Endodermal cell (in vitro differentiated cells): ENCODE measurements around the gene MADCAM1. TPM values are rescaled to one million over a fixed set of nuclear protein-coding genes. Genes with fewer than 3 reads are reported as not detected.

Source experiments
- DNase-seq: peaks from one replicate; pipeline ENCODE4 v3.0.0-alpha.2; 2017
- H3K27ac ChIP-seq: 2 replicates; pipeline ENCODE4 v1.5.1; 2013; ENCODE audit warnings: mild to moderate bottlenecking, low read depth, low read length, moderate library complexity
- H3K27me3 ChIP-seq: 2 replicates; pipeline ENCODE4 v1.6.1; 2013; ENCODE audit warnings: mild to moderate bottlenecking, low read length, moderate library complexity; ENCODE audit not compliant: insufficient read depth, control insufficient read depth, poor library complexity, severe bottlenecking
- H3K36me3 ChIP-seq: 2 replicates; pipeline ENCODE4 v1.7.0; 2013; ENCODE audit warnings: mild to moderate bottlenecking, low read length, moderate library complexity; ENCODE audit not compliant: control insufficient read depth, insufficient read depth
- H3K4me1 ChIP-seq: one replicate; pipeline ENCODE4 v1.7.0; 2013; ENCODE audit warnings: low read length; ENCODE audit not compliant: control insufficient read depth, insufficient read depth
- H3K4me3 ChIP-seq: 2 replicates; pipeline ENCODE4 v1.5.1; 2013; ENCODE audit warnings: mild to moderate bottlenecking, low read length, moderate library complexity
- H3K9ac ChIP-seq: 2 replicates; pipeline ENCODE4 v1.6.1; 2013; ENCODE audit warnings: mild to moderate bottlenecking, low read length, moderate library complexity; ENCODE audit not compliant: poor library complexity, severe bottlenecking; ENCODE audit errors: extremely low read depth
- H3K9me3 ChIP-seq: 2 replicates; pipeline ENCODE4 v1.6.1; 2013; ENCODE audit warnings: mild to moderate bottlenecking, low read length, moderate library complexity; ENCODE audit not compliant: control insufficient read depth
- H3K27ac Mint-ChIP-seq: 2 replicates; pipeline ENCODE4 v1.8.0; 2020; ENCODE audit warnings: mixed read lengths
- H3K27me3 Mint-ChIP-seq: 2 replicates; pipeline ENCODE4 v1.8.0; 2021; ENCODE audit warnings: mild to moderate bottlenecking, mixed read lengths; ENCODE audit not compliant: insufficient read depth
- H3K36me3 Mint-ChIP-seq: 2 replicates; pipeline ENCODE4 v1.8.0; 2020; ENCODE audit warnings: low read depth, mixed read lengths
- H3K4me1 Mint-ChIP-seq: 2 replicates; pipeline ENCODE4 v1.8.0; 2020; ENCODE audit warnings: mixed read lengths
- H3K4me3 Mint-ChIP-seq: 2 replicates; pipeline ENCODE4 v1.8.0; 2020; ENCODE audit warnings: mild to moderate bottlenecking, moderate library complexity, mixed read lengths
- H3K9me3 Mint-ChIP-seq: 2 replicates; pipeline ENCODE4 v1.8.0; 2020; ENCODE audit warnings: mild to moderate bottlenecking, mixed read lengths
- CTCF ChIP-seq: fragments of 200-600 bp; sonication (generic); conservative IDR thresholded peaks from 2 replicates; pipeline ENCODE4 v1.5.0; 2021; ENCODE audit warnings: antibody characterized with exemption, mild to moderate bottlenecking
- WGBS, 2 experiments: methylation state at CpG; one replicate each; pipeline versions ENCODE4 v1.1.5 to v1.1.7; 2013; ENCODE audit warnings: missing lambda C conversion rate in 2 of 2, mixed read lengths in 1 of 2; ENCODE audit not compliant: insufficient coverage in 1 of 2, insufficient read length in 1 of 2; 5-methylcytosine and 5-hydroxymethylcytosine counted together
- total RNA-seq, 2 donors: library from RNA; stranded (reverse); fragmentation: NEBNext Ultra II Directional in 1 of 2; extraction: Animal tissue kit (Norgen Biotek cat#: 25700) in 1 of 2; gene quantifications; 2 replicates in 1 of 2; 3 replicates in 1 of 2; pipeline ENCODE4 v1.2.1, GENCODE V29; 2021

Gene MADCAM1
- total RNA-seq, 2 donors from 2014 or later = 0.46 to 1.5 TPM

DNA sequence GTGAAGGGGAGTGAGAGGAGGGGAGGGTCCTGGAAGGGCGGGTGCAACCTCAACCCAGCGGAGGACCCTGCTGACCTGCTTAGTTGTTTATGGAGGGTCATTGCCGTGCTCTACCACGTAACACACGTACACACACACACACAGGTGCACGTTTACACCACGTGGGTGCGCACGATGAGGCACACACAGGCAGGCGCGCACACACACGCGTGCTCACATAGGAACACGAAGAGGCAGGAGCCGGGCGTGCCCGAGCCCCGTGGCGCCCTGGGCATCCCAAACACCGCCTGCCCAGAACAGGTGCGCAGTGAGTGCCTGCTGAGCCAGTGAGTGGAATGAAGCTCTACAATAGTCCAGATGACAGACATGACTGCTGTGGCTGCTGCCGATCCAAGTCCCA, 11.2 kb upstream of the MADCAM1 start:
- Histone ChIP-seq H3K4me1 (no peaks in the 10 kb centered on the region), H3K36me3 (no peaks in the 10 kb centered on the region), H3K9ac (no peak overlapping the region), H3K27me3 (no peaks in the 10 kb centered on the region), H3K27ac (peak overlapping the region; percentile 85), H3K9me3 (peaks cover 15% of the 10 kb centered on the region), H3K4me3 (no peak overlapping the region)
- TF ChIP-seq CTCF = no peak
- 91 to 93% methylated on average over 18 to 22 of the region's 22 CpGs for WGBS, 2 experiments
- Mint-ChIP-seq H3K9me3 (peaks cover 14% of the 10 kb centered on the region), H3K36me3 (no peaks in the 10 kb centered on the region), H3K4me1 (peaks cover 7% of the 10 kb centered on the region), H3K27me3 (peaks cover 21% of the 10 kb centered on the region), H3K27ac (no peak overlapping the region), H3K4me3 (no peak overlapping the region)
- no peak for DNase-seq

GRCh38 chr19:485583-486236, 10.6 kb upstream of the MADCAM1 start:
- no peaks in the 10 kb centered on the region for H3K4me1 ChIP-seq
- H3K9ac ChIP-seq = no peak overlapping the region
- no peaks in the 10 kb centered on the region for H3K36me3 ChIP-seq
- Mint-ChIP-seq H3K27me3 (peaks cover 19% of the 10 kb centered on the region), H3K4me3 (no peak overlapping the region), H3K27ac (no peak overlapping the region), H3K4me1 (peaks cover 7% of the 10 kb centered on the region), H3K36me3 (no peaks in the 10 kb centered on the region), H3K9me3 (peaks cover 8% of the 10 kb centered on the region)
- peak; percentile 74 for DNase-seq
- 23 to 35% methylated on average over 12 to 23 of the region's 23 CpGs for WGBS, 2 experiments
- peak overlapping the region; percentile 93 for H3K27ac ChIP-seq
- H3K9me3 ChIP-seq = peaks cover 10% of the 10 kb centered on the region
- no peak overlapping the region for H3K4me3 ChIP-seq
- H3K27me3 ChIP-seq = no peaks in the 10 kb centered on the region
- no peak for TF ChIP-seq CTCF

DNA sequence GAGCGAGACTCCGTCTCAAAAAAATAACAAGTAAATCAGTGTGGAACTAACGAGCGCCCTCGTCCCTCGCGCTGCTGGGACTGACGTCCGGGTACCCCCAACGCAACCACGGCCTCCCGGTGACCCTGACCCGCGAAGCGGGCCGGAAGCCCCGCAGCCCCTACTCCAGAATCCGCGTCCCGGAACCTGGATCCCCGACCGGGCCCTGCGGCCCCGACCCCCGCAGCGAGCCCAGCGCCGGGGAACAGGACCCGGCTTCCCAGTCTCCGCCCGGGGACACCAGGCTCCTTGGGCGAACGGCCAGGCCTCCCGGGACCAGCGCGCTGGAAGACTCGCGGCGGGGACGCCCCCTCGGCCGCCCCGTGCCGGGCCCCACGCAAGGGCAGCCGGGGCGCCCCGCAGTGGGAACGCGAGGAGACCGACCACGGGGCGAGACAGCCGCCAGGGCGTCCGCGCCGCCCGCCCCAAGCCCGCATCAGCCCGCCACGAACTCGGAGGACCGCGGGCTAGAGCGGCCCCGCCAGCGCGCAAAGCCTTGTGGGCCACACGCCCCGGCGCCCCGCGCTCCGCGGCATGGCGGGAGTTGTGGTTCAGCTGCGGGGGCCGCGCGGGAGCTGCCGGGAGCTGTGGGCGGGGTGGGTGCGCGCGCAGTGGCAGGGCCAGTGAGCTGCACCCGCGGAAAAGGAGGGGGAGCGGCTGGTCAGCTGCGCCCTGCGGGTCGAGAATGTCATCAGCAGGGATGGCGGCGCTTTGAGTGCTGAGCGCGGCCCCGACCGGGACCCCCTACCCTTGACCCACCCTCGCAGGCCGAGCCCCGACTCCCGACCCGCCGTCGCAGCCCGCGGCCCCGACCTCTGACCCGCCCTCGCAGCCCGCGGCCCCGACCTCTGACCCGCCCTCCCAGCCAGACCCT, 7.5 kb upstream of the MADCAM1 start:
- Mint-ChIP-seq H3K27ac (peak overlapping the region; percentile 85), H3K27me3 (peaks cover 16% of the 10 kb centered on the region), H3K36me3 (no peaks in the 10 kb centered on the region), H3K4me1 (peaks cover 7% of the 10 kb centered on the region), H3K9me3 (peaks cover 3% of the 10 kb centered on the region), H3K4me3 (peak overlapping the region; percentile 72)
- Histone ChIP-seq H3K9me3 (no peaks in the 10 kb centered on the region), H3K27me3 (no peaks in the 10 kb centered on the region), H3K4me1 (no peaks in the 10 kb centered on the region), H3K4me3 (peak overlapping the region; percentile 83), H3K27ac (peak overlapping the region; percentile 87), H3K36me3 (no peaks in the 10 kb centered on the region), H3K9ac (peak overlapping the region; percentile 85)
- no peak for TF ChIP-seq CTCF
- peak; percentile 97 for DNase-seq
- 0% methylated on average over 47 to 114 of the region's 114 CpGs for WGBS, 2 experiments
